ENCODE data around the gene GUSB.

GRCh38 chr7:65988084-65988483 is 6.1 kb upstream of the GUSB start:
- TF ChIP-seq CTCF (IDR thresholded peaks at IDR 0.05) (no peak), POLR2A (IDR thresholded peaks at IDR 0.05) (no peak)
